ENCODE results near the gene RAPSN.

Gene RAPSN

GRCh38 chr11:47391711-47392432 lies 57.1 kb downstream of the RAPSN start:
- H3K27ac ChIP-seq: no peak overlapping the region

GRCh38 chr11:47391077-47391583 lies 57.8 kb downstream of the RAPSN start:
- TF ChIP-seq CTCF (IDR thresholded peaks at IDR 0.05; ENCODE audit: low read depth, low read length): no peak
- no peaks in the 10 kb centered on the region for H3K27me3 ChIP-seq (ENCODE audit: insufficient read depth, low read depth, severe bottlenecking)
- H3K36me3 ChIP-seq: no peaks in the 10 kb centered on the region
- no peak overlapping the region for H3K4me3 ChIP-seq (ENCODE audit: low read depth, low read length)
- DNase-seq: no peak
- H3K9me3 ChIP-seq (ENCODE audit: severe bottlenecking): no peaks in the 10 kb centered on the region
- no peak overlapping the region for H3K27ac ChIP-seq

More at GRCh38 chr11:47391711-47392432, 57.1 kb downstream of the RAPSN start:
- Histone ChIP-seq H3K4me3 (ENCODE audit: low read depth, low read length) (no peak overlapping the region), H3K36me3 (no peaks in the 10 kb centered on the region), H3K9me3 (ENCODE audit: severe bottlenecking) (no peaks in the 10 kb centered on the region), H3K27me3 (ENCODE audit: insufficient read depth, low read depth, severe bottlenecking) (no peaks in the 10 kb centered on the region)
- DNase-seq: no peak
- TF ChIP-seq CTCF (IDR thresholded peaks at IDR 0.05; ENCODE audit: low read depth, low read length): no peak

GRCh38 chr11:47390422-47390760 lies 58.5 kb downstream of the RAPSN start:
- no peaks in the 10 kb centered on the region for H3K36me3 ChIP-seq
- no peak overlapping the region for H3K4me3 ChIP-seq (ENCODE audit: low read depth, low read length)
- H3K27ac ChIP-seq: no peak overlapping the region
- no peak for TF ChIP-seq CTCF (IDR thresholded peaks at IDR 0.05; ENCODE audit: low read depth, low read length)
- no peak for DNase-seq
- no peaks in the 10 kb centered on the region for H3K9me3 ChIP-seq (ENCODE audit: severe bottlenecking)
- no peaks in the 10 kb centered on the region for H3K27me3 ChIP-seq (ENCODE audit: insufficient read depth, low read depth, severe bottlenecking)

GRCh38 chr11:47389577-47390421 lies 59.1 kb downstream of the RAPSN start:
- DNase-seq: no peak

More at GRCh38 chr11:47389577-47390421, 59.1 kb downstream of the RAPSN start:
- Histone ChIP-seq H3K36me3 (no peaks in the 10 kb centered on the region), H3K9me3 (ENCODE audit: severe bottlenecking) (no peaks in the 10 kb centered on the region), H3K27ac (no peak overlapping the region), H3K4me3 (ENCODE audit: low read depth, low read length) (no peak overlapping the region), H3K27me3 (ENCODE audit: insufficient read depth, low read depth, severe bottlenecking) (no peaks in the 10 kb centered on the region)
- TF ChIP-seq CTCF (IDR thresholded peaks at IDR 0.05; ENCODE audit: low read depth, low read length): no peak
